ENCODE data around the gene PRKAR1A.
A peak's percentile ranks its signal among the peaks of the same experiment; 100 is the strongest.

Gene PRKAR1A

GRCh38 chr17:68566442-68566738 lies 54.2 kb downstream of the PRKAR1A start:
- no peak overlapping the region for H3K14ac ChIP-seq (ENCODE audit: low read length in 2 of 2)
- no peak overlapping the region for H3K4me2 ChIP-seq (ENCODE audit: low read length, poor library complexity, severe bottlenecking)
- no peak overlapping the region for H2AK5ac ChIP-seq (ENCODE audit: low read length, severe bottlenecking)
- H3K27ac ChIP-seq (ENCODE audit: low read length, poor library complexity, severe bottlenecking): no peak overlapping the region
- H2BK5ac ChIP-seq (ENCODE audit: low read depth, low read length, poor library complexity, severe bottlenecking): no peak overlapping the region
- H3K18ac ChIP-seq (ENCODE audit: low read depth in 1 of 2, low read length in 2 of 2): no peak overlapping the region
- H3K4ac ChIP-seq (ENCODE audit: low read depth in 1 of 2, low read length in 2 of 2): no peak overlapping the region
- H3K79me1 ChIP-seq (replicated peaks; ENCODE audit: low read length, poor library complexity, severe bottlenecking): no peaks in the 10 kb centered on the region
- H3K9ac ChIP-seq (ENCODE audit: low read length): peak overlapping the region; percentile 40
- peak; percentile 31 for DNase-seq
- no peak overlapping the region for H2BK120ac ChIP-seq (ENCODE audit: low read depth, low read length)
- no peak overlapping the region for H4K8ac ChIP-seq (ENCODE audit: low read length)
- no peaks in the 10 kb centered on the region for H3K9me3 ChIP-seq (ENCODE audit: control insufficient read depth, low read length)
- no peak overlapping the region for H3K4me3 ChIP-seq (ENCODE audit: insufficient read depth in 1 of 2, low read depth in 1 of 2, low read length in 2 of 2)
- H3K23ac ChIP-seq (ENCODE audit: low read length in 2 of 2): no peak overlapping the region
- H3K36me3 ChIP-seq (ENCODE audit: control insufficient read depth in 1 of 2, insufficient read depth in 2 of 2, low read depth in 1 of 2, low read length in 2 of 2): peaks cover 0 to 69% of the 10 kb centered on the region in 2 experiments
- no peak overlapping the region for H4K91ac ChIP-seq (ENCODE audit: low read length)
- 57% methylated on average over 2 of the region's 2 CpGs for WGBS
- H3K27me3 ChIP-seq (ENCODE audit: control insufficient read depth in 1 of 2, insufficient read depth in 1 of 2, low read length in 2 of 2): peaks cover 0 to 27% of the 10 kb centered on the region in 2 experiments
- H2AFZ ChIP-seq (ENCODE audit: low read depth, low read length): no peak overlapping the region
- no peaks in the 10 kb centered on the region for H3K4me1 ChIP-seq (ENCODE audit: control insufficient read depth, insufficient read depth, low read depth, low read length)
- H2BK15ac ChIP-seq (ENCODE audit: low read depth, poor library complexity, severe bottlenecking): no peak overlapping the region
- H2BK12ac ChIP-seq (ENCODE audit: low read length in 2 of 2): no peak overlapping the region

GRCh38 chr17:68567035-68567434 lies 54.8 kb downstream of the PRKAR1A start:
- 28% methylated on average over 3 of the region's 3 CpGs for WGBS
- H2AK5ac ChIP-seq (ENCODE audit: low read length, severe bottlenecking): no peak overlapping the region

GRCh38 chr17:68567581-68567980 lies 55.4 kb downstream of the PRKAR1A start:
- no peak overlapping the region for H2AK5ac ChIP-seq (ENCODE audit: low read length, severe bottlenecking)
- no peak overlapping the region for H3K23ac ChIP-seq (ENCODE audit: low read length in 2 of 2)
- H2AFZ ChIP-seq (ENCODE audit: low read depth, low read length): no peak overlapping the region
- DNase-seq: no peak
- peaks cover 0 to 71% of the 10 kb centered on the region in 2 experiments for H3K36me3 ChIP-seq (ENCODE audit: control insufficient read depth in 1 of 2, insufficient read depth in 2 of 2, low read depth in 1 of 2, low read length in 2 of 2)
- no peak overlapping the region for H3K14ac ChIP-seq (ENCODE audit: low read length in 2 of 2)
- WGBS: 89% methylated on average over 8 of the region's 8 CpGs
- H2BK12ac ChIP-seq (ENCODE audit: low read length in 2 of 2): no peak overlapping the region
- no peak overlapping the region for H3K27ac ChIP-seq (ENCODE audit: low read length, poor library complexity, severe bottlenecking)
- no peak overlapping the region for H2BK5ac ChIP-seq (ENCODE audit: low read depth, low read length, poor library complexity, severe bottlenecking)
- no peak overlapping the region for H4K91ac ChIP-seq (ENCODE audit: low read length)
- H2BK120ac ChIP-seq (ENCODE audit: low read depth, low read length): no peak overlapping the region
- H3K79me1 ChIP-seq (replicated peaks; ENCODE audit: low read length, poor library complexity, severe bottlenecking): no peaks in the 10 kb centered on the region
- H3K18ac ChIP-seq (ENCODE audit: low read depth in 1 of 2, low read length in 2 of 2): no peak overlapping the region
- H3K27me3 ChIP-seq (ENCODE audit: control insufficient read depth in 1 of 2, insufficient read depth in 1 of 2, low read length in 2 of 2): peaks cover 0 to 27% of the 10 kb centered on the region in 2 experiments
- no peak overlapping the region for H2BK15ac ChIP-seq (ENCODE audit: low read depth, poor library complexity, severe bottlenecking)
- no peaks in the 10 kb centered on the region for H3K9me3 ChIP-seq (ENCODE audit: control insufficient read depth, low read length)
- no peaks in the 10 kb centered on the region for H3K4me1 ChIP-seq (ENCODE audit: control insufficient read depth, insufficient read depth, low read depth, low read length)
- H4K8ac ChIP-seq (ENCODE audit: low read length): no peak overlapping the region
- H3K4me3 ChIP-seq (ENCODE audit: insufficient read depth in 1 of 2, low read depth in 1 of 2, low read length in 2 of 2): no peak overlapping the region
- H3K9ac ChIP-seq (ENCODE audit: low read length): no peak overlapping the region
- H3K4ac ChIP-seq (ENCODE audit: low read depth in 1 of 2, low read length in 2 of 2): no peak overlapping the region
- H3K4me2 ChIP-seq (ENCODE audit: low read length, poor library complexity, severe bottlenecking): no peak overlapping the region

More at GRCh38 chr17:68567035-68567434, 54.8 kb downstream of the PRKAR1A start:
- no peaks in the 10 kb centered on the region for H3K79me1 ChIP-seq (replicated peaks; ENCODE audit: low read length, poor library complexity, severe bottlenecking)
- peak; percentile 16 for DNase-seq
- no peak overlapping the region for H2AFZ ChIP-seq (ENCODE audit: low read depth, low read length)
- H3K14ac ChIP-seq (ENCODE audit: low read length in 2 of 2): no peak overlapping the region
- H3K9ac ChIP-seq (ENCODE audit: low read length): peak overlapping the region; percentile 40
- H3K36me3 ChIP-seq (ENCODE audit: control insufficient read depth in 1 of 2, insufficient read depth in 2 of 2, low read depth in 1 of 2, low read length in 2 of 2): peaks cover 0 to 72% of the 10 kb centered on the region in 2 experiments
- no peak overlapping the region for H3K4me3 ChIP-seq (ENCODE audit: insufficient read depth in 1 of 2, low read depth in 1 of 2, low read length in 2 of 2)
- H2BK5ac ChIP-seq (ENCODE audit: low read depth, low read length, poor library complexity, severe bottlenecking): no peak overlapping the region
- H4K8ac ChIP-seq (ENCODE audit: low read length): no peak overlapping the region
- no peaks in the 10 kb centered on the region for H3K9me3 ChIP-seq (ENCODE audit: control insufficient read depth, low read length)
- H4K91ac ChIP-seq (ENCODE audit: low read length): no peak overlapping the region
- no peak overlapping the region for H3K4me2 ChIP-seq (ENCODE audit: low read length, poor library complexity, severe bottlenecking)
- H3K4ac ChIP-seq (ENCODE audit: low read depth in 1 of 2, low read length in 2 of 2): no peak overlapping the region
- no peak overlapping the region for H3K23ac ChIP-seq (ENCODE audit: low read length in 2 of 2)
- no peak overlapping the region for H2BK120ac ChIP-seq (ENCODE audit: low read depth, low read length)
- no peak overlapping the region for H3K18ac ChIP-seq (ENCODE audit: low read depth in 1 of 2, low read length in 2 of 2)
- peaks cover 0 to 27% of the 10 kb centered on the region in 2 experiments for H3K27me3 ChIP-seq (ENCODE audit: control insufficient read depth in 1 of 2, insufficient read depth in 1 of 2, low read length in 2 of 2)
- H2BK12ac ChIP-seq (ENCODE audit: low read length in 2 of 2): no peak overlapping the region
- H2BK15ac ChIP-seq (ENCODE audit: low read depth, poor library complexity, severe bottlenecking): no peak overlapping the region
- H3K27ac ChIP-seq (ENCODE audit: low read length, poor library complexity, severe bottlenecking): no peak overlapping the region
- H3K4me1 ChIP-seq (ENCODE audit: control insufficient read depth, insufficient read depth, low read depth, low read length): no peaks in the 10 kb centered on the region

- H2BK5ac ChIP-seq (ENCODE audit: low read depth, low read length, poor library complexity, severe bottlenecking): no peak overlapping the region
These were observed 56.4 kb downstream of the PRKAR1A start for GRCh38 chr17:68568581-68568980.

More at GRCh38 chr17:68568581-68568980, 56.4 kb downstream of the PRKAR1A start:
- 97% methylated on average over 2 of the region's 2 CpGs for WGBS
- H3K4me3 ChIP-seq (ENCODE audit: insufficient read depth in 1 of 2, low read depth in 1 of 2, low read length in 2 of 2): no peak overlapping the region
- no peak overlapping the region for H3K27ac ChIP-seq (ENCODE audit: low read length, poor library complexity, severe bottlenecking)
- no peaks in the 10 kb centered on the region for H3K9me3 ChIP-seq (ENCODE audit: control insufficient read depth, low read length)
- H3K27me3 ChIP-seq (ENCODE audit: control insufficient read depth in 1 of 2, insufficient read depth in 1 of 2, low read length in 2 of 2): peaks cover 0 to 27% of the 10 kb centered on the region in 2 experiments
- no peak overlapping the region for H3K4ac ChIP-seq (ENCODE audit: low read depth in 1 of 2, low read length in 2 of 2)
- DNase-seq: no peak
- H3K4me1 ChIP-seq (ENCODE audit: control insufficient read depth, insufficient read depth, low read depth, low read length): no peaks in the 10 kb centered on the region
- H3K79me1 ChIP-seq (replicated peaks; ENCODE audit: low read length, poor library complexity, severe bottlenecking): no peaks in the 10 kb centered on the region
- H4K8ac ChIP-seq (ENCODE audit: low read length): no peak overlapping the region
- no peak overlapping the region for H3K23ac ChIP-seq (ENCODE audit: low read length in 2 of 2)
- no peak overlapping the region for H2AK5ac ChIP-seq (ENCODE audit: low read length, severe bottlenecking)
- H4K91ac ChIP-seq (ENCODE audit: low read length): no peak overlapping the region
- no peak overlapping the region for H2BK12ac ChIP-seq (ENCODE audit: low read length in 2 of 2)
- peaks cover 0 to 72% of the 10 kb centered on the region in 2 experiments for H3K36me3 ChIP-seq (ENCODE audit: control insufficient read depth in 1 of 2, insufficient read depth in 2 of 2, low read depth in 1 of 2, low read length in 2 of 2)
- no peak overlapping the region for H2AFZ ChIP-seq (ENCODE audit: low read depth, low read length)
- no peak overlapping the region for H2BK15ac ChIP-seq (ENCODE audit: low read depth, poor library complexity, severe bottlenecking)
- no peak overlapping the region for H3K4me2 ChIP-seq (ENCODE audit: low read length, poor library complexity, severe bottlenecking)
- H2BK120ac ChIP-seq (ENCODE audit: low read depth, low read length): no peak overlapping the region
- H3K9ac ChIP-seq (ENCODE audit: low read length): no peak overlapping the region
- no peak overlapping the region for H3K18ac ChIP-seq (ENCODE audit: low read depth in 1 of 2, low read length in 2 of 2)
- H3K14ac ChIP-seq (ENCODE audit: low read length in 2 of 2): no peak overlapping the region

Data from mesenchymal stem cell (in vitro differentiated cells and primary cell).